BLaER1 treated with 17β-estradiol and CSF1 and Interleukin-3, amounts not matched to agents 10 nM and 100 nM (cell line): ENCODE data around the gene AHRR.

Experiments used
- H3K27ac ChIP-seq, 11 experiments: shearing (Covaris generic); formaldehyde crosslinking; 2 replicates each; pipeline ENCODE4 v1.8.1; 2022
- H3K27me3 ChIP-seq, 11 experiments: shearing (Covaris generic); formaldehyde crosslinking; 2 replicates each; pipeline ENCODE4 v1.8.1; 2022
- H3K36me3 ChIP-seq, 11 experiments: shearing (Covaris generic); formaldehyde crosslinking; 2 replicates each; pipeline ENCODE4 v1.8.1; 2022
- H3K4me1 ChIP-seq, 10 experiments: shearing (Covaris generic); formaldehyde crosslinking; 2 replicates each; pipeline ENCODE4 v1.8.1; 2022
- H3K4me2 ChIP-seq, 11 experiments: shearing (Covaris generic); formaldehyde crosslinking; 2 replicates each; pipeline ENCODE4 v1.8.1; 2022
- H3K4me3 ChIP-seq, 10 experiments: shearing (Covaris generic); formaldehyde crosslinking; 2 replicates each; pipeline ENCODE4 v1.8.1; 2022
- H3K9ac ChIP-seq, 11 experiments: shearing (Covaris generic); formaldehyde crosslinking; 2 replicates each; pipeline ENCODE4 v1.8.1; 2022
- H3K9me3 ChIP-seq, 11 experiments: shearing (Covaris generic); formaldehyde crosslinking; replicated peaks in 1 of 11; 2 replicates each; pipeline ENCODE4 v1.8.1; 2022
- H4K20me1 ChIP-seq, 11 experiments: shearing (Covaris generic); formaldehyde crosslinking; 2 replicates each; pipeline ENCODE4 v1.8.1; 2022
- Cebpa-rat ChIP-seq, 11 experiments: shearing (Covaris generic); IDR thresholded peaks; 2 replicates each; pipeline ENCODE4 v1.8.1; 2022

Gene AHRR

DNA sequence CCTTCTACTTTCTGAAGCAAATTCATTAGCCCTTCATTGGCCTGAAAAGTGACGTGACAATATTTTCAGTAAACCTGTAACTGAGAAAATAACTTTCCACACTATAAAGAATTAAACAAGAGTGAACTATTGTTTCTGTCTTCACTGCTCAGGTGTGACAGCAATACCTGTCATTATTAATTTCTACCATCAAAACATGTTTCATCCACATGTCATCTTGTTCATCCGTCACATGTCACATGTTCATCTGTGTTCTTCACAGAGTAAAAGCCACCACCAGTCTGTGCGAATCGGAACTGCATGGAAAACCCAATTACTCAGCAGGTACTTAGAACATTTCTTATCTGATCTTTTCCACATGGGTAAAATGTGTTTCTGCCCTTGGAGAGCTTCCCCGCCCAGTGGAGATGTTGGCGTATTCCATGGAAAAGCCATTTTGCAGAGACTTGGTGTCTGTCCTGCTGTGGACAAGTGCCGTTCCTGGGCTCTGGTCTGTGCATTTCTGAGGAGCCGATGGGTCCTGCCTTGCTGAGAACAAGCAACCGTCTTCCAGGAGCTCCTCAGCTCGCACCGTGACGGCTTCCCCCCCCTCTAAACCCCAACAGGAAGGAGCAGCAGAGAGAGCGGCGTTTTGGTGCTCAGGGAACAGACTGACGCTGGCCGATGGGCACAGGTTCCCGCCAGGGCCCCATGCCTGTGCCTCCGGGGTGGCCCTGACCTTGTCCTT is 110.8 kb downstream of the AHRR start:
- no peaks in the 10 kb centered on the region for H3K9me3 ChIP-seq
- TF ChIP-seq Cebpa-rat (IDR thresholded peaks at IDR 0.05): no peak
- H3K4me2 ChIP-seq: peak overlapping the region in 9 of 11 experiments; percentile 37 to 75 (median 61); a peak in 17 of 22 replicates
- H3K9ac ChIP-seq: peak overlapping the region in 1 of 11 experiments; percentile 10; a peak in 1 of 22 replicates
- H3K36me3 ChIP-seq: no peaks in the 10 kb centered on the region
- H3K4me1 ChIP-seq: peaks cover 12 to 49% (median 29%) of the 10 kb centered on the region in 10 experiments; a peak in 18 of 20 replicates
- peaks cover 0 to 15% (median 0%) of the 10 kb centered on the region in 11 experiments; a peak in 5 of 22 replicates for H3K27me3 ChIP-seq
- no peak overlapping the region for H3K4me3 ChIP-seq
- peaks cover 0 to 12% (median 0%) of the 10 kb centered on the region in 11 experiments; a peak in 3 of 22 replicates for H4K20me1 ChIP-seq
- no peak overlapping the region for H3K27ac ChIP-seq

DNA sequence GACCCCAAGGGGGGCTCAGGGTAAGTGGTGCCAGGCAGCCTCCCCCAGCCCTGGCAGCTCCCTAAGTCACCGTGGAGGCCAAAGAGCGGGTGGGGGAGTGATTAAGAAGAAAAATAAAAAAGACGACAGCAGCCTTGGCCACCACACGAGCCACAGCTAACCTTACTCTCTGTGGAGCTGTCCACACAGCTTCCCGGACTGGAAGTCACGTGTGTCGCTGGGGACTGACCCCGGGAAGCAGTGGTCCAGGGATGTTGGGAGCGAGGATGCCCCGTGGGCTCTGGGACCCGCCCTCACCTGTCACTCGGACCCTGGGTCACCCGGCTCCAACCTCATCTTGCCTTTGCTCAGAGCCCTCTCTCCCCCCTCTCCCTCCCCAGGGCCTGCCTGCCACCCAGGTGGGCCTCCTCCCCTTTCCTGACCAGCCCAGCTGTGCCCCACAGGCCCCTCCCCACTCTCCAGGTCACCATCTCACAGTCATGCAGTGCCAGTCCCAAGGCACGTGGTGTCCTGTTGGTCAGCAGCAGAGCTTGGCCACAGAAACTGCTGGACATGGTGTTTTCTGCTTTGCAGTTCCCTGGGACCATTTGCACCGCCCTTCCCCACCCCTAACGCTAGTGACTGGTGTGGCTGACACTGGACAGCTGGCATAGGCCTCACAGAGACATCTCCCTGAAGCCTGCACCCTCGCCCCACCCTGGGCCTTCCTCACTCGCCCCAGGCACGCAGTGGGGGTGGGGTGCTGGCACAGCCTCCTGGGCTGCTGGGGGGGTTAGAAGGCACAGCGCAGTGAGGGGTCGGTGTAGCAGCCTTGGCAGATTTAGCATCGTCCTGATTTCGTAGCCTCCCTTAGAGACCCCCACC is 111.6 kb downstream of the AHRR start:
- H3K4me3 ChIP-seq: no peak overlapping the region
- H4K20me1 ChIP-seq: peaks cover 0 to 12% (median 0%) of the 10 kb centered on the region in 11 experiments; a peak in 3 of 22 replicates
- H3K27me3 ChIP-seq: peaks cover 0 to 15% (median 0%) of the 10 kb centered on the region in 11 experiments; a peak in 5 of 22 replicates
- H3K27ac ChIP-seq: no peak overlapping the region
- H3K9me3 ChIP-seq: no peaks in the 10 kb centered on the region
- H3K9ac ChIP-seq: peak overlapping the region in 1 of 11 experiments; percentile 10; a peak in 1 of 22 replicates
- H3K4me1 ChIP-seq: peaks cover 12 to 49% (median 29%) of the 10 kb centered on the region in 10 experiments; a peak in 18 of 20 replicates
- peak overlapping the region in 9 of 11 experiments; percentile 37 to 75 (median 61); a peak in 16 of 22 replicates for H3K4me2 ChIP-seq
- TF ChIP-seq Cebpa-rat (IDR thresholded peaks at IDR 0.05): no peak
- no peaks in the 10 kb centered on the region for H3K36me3 ChIP-seq

DNA sequence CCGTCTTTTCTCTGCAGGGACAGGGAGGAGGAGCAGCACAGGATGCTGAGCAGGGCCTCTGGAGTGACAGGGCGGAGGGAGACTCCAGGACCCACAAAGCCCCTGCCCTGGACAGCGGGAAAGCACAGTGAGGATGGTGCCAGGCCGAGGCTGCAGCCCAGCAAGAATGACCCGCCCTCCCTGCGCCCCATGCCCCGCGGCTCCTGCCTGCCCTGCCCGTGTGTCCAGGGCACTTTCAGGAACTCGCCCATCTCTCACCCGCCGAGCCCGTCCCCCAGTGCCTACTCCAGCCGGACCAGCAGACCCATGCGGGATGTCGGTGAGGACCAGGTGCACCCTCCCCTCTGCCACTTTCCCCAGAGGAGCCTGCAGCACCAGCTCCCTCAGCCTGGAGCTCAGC is 112.3 kb downstream of the AHRR start:
- peaks cover 0 to 15% (median 0%) of the 10 kb centered on the region in 11 experiments; a peak in 5 of 22 replicates for H3K27me3 ChIP-seq
- H3K4me1 ChIP-seq: peaks cover 12 to 48% (median 29%) of the 10 kb centered on the region in 10 experiments; a peak in 18 of 20 replicates
- peaks cover 0 to 12% (median 0%) of the 10 kb centered on the region in 11 experiments; a peak in 3 of 22 replicates for H4K20me1 ChIP-seq
- no peak overlapping the region for H3K9ac ChIP-seq
- H3K36me3 ChIP-seq: no peaks in the 10 kb centered on the region
- H3K9me3 ChIP-seq: no peaks in the 10 kb centered on the region
- TF ChIP-seq Cebpa-rat (IDR thresholded peaks at IDR 0.05): no peak
- no peak overlapping the region for H3K4me3 ChIP-seq
- H3K4me2 ChIP-seq: peak overlapping the region in 3 of 11 experiments; percentile 42 to 75 (median 67); a peak in 2 of 22 replicates
- no peak overlapping the region for H3K27ac ChIP-seq

DNA sequence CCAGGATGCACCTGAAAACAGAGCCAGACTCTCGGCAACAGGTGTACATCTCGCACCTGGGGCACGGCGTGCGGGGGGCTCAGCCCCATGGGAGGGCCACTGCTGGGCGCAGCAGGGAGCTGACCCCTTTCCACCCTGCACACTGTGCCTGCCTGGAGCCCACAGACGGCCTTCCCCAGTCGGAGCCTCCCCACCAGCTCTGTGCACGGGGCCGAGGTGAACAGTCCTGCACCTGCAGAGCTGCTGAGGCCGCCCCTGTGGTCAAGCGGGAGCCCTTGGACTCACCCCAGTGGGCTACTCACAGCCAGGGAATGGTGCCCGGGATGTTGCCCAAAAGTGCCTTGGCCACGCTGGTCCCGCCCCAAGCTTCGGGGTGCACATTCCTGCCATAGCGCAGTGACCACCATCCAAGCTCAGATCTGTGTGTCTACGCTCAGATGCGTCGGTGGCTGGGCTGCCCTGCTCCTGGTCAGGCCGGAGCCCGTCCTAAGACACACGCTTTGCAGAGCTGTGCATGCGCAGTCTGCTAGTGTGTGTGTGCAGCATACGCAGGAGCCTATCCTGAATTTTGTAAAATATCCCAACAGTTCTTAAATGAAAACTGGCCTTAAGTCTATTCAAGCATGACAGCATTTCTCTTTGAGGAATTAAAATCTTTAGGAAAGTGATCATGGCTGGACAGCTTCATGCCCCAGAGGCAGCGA is 113.1 kb downstream of the AHRR start:
- H3K9ac ChIP-seq: no peak overlapping the region
- TF ChIP-seq Cebpa-rat (IDR thresholded peaks at IDR 0.05): no peak
- H3K27me3 ChIP-seq: peaks cover 0 to 15% (median 0%) of the 10 kb centered on the region in 11 experiments; a peak in 5 of 22 replicates

DNA sequence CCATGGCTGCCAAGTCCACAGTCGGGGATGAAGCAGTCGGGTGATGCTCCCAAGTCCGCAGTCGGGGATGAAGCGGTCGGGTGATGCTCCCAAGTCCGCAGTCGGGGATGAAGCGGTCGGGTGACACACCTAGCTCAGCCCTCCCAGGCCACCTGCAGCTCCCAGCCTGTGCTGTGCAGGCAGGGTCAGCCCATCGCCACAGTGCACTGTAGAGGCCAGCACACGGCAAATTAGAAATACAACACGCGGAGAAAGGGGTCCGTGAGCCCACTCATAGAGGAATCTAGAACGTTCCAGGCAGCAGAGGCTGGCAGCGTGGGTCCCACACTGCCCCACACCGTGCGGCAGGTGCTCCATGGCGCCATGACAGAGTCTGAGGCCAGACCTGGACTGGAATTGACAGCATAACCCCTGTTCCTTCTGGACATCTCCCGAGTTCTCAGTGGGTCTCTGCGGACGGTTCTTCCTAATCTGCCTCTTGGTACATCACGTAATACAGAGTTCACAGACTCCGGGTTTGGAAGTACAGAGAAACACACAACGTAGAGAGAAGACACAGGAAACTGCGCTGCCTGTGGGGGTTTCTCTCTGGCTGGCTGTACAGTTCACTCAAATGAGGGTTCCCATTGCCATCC is 113.8 kb downstream of the AHRR start:
- Histone ChIP-seq H3K9ac (no peak overlapping the region), H3K9me3 (no peaks in the 10 kb centered on the region), H3K4me2 (no peak overlapping the region), H3K4me1 (peaks cover 20 to 52% (median 33%) of the 10 kb centered on the region in 10 experiments), H3K27me3 (peaks cover 0 to 15% (median 0%) of the 10 kb centered on the region in 11 experiments; a peak in 5 of 22 replicates), H3K27ac (no peak overlapping the region), H3K4me3 (no peak overlapping the region), H3K36me3 (no peaks in the 10 kb centered on the region), H4K20me1 (peaks cover 0 to 8% (median 0%) of the 10 kb centered on the region in 11 experiments; a peak in 3 of 22 replicates)
- TF ChIP-seq Cebpa-rat (IDR thresholded peaks at IDR 0.05): no peak

More for the DNA sequence above, 113.1 kb downstream of the AHRR start:
- Histone ChIP-seq H3K36me3 (no peaks in the 10 kb centered on the region), H3K27ac (no peak overlapping the region), H4K20me1 (peaks cover 0 to 8% (median 0%) of the 10 kb centered on the region in 11 experiments; a peak in 3 of 22 replicates), H3K4me1 (peaks cover 15 to 50% (median 32%) of the 10 kb centered on the region in 10 experiments; a peak in 19 of 20 replicates), H3K9me3 (no peaks in the 10 kb centered on the region), H3K4me2 (no peak overlapping the region), H3K4me3 (no peak overlapping the region)

DNA sequence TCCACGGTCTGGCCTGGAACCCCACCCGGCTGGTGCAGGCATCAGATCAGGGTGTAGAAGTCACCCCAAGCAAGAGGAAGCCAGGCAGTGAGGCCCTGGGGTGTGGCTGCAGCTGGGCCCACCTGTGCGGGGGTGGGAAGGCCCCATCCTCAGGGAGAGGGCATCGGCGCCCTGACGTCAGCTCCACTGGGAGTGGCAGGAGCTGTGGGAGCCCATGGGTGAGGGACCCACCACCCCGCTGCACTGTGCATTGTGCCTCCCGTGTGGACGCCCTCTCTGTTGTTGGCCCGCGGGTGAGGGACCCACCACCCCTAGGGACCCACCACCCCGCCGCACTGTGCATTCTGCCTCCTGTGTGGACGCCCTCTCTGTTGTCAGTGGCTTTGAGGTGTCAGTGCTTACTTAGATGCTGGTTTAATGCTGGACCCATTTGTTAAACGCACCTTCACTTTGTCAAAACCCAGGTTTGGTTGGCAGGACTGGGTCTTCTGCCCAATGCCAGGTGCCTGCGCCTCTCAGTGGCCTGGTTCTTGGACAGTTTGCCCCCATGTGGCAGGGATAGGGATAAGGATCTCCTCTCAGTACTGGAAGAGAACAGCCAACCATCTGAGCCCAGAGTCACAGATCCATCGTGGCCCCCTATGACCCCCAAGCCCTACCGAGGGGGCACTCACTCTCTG is 114.6 kb downstream of the AHRR start:
- Histone ChIP-seq H3K27me3 (peaks cover 0 to 15% (median 0%) of the 10 kb centered on the region in 11 experiments; a peak in 4 of 22 replicates), H3K27ac (no peak overlapping the region), H3K36me3 (no peaks in the 10 kb centered on the region), H3K4me2 (peak overlapping the region in 1 of 11 experiments; percentile 33; a peak in 1 of 22 replicates), H3K9me3 (no peaks in the 10 kb centered on the region), H3K4me3 (no peak overlapping the region), H4K20me1 (peaks cover 0 to 6% (median 0%) of the 10 kb centered on the region in 11 experiments; a peak in 3 of 22 replicates), H3K9ac (no peak overlapping the region), H3K4me1 (peaks cover 22 to 52% (median 34%) of the 10 kb centered on the region in 10 experiments)
- TF ChIP-seq Cebpa-rat (IDR thresholded peaks at IDR 0.05): no peak

DNA sequence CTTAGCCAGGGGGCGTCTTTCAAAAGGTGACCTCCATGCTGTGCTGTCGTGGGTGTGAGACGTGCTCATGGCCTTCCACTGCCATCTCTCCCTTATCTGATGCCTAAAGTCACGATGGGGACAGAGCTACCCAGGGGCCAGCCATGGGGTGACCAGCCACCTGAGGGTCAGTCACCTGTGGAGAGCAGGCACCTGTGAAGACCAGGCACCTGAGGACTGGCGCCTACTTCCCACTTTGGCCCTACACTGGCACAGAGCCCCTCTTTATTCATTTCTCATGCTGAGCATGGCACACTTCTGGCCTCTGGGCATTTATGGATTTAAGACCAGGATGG is 115.1 kb downstream of the AHRR start:
- H4K20me1 ChIP-seq: peaks cover 0 to 1% (median 0%) of the 10 kb centered on the region in 11 experiments; a peak in 2 of 22 replicates
- TF ChIP-seq Cebpa-rat (IDR thresholded peaks at IDR 0.05): no peak

More for the DNA sequence above, 115.1 kb downstream of the AHRR start:
- Histone ChIP-seq H3K36me3 (no peaks in the 10 kb centered on the region), H3K27me3 (peaks cover 0 to 15% (median 0%) of the 10 kb centered on the region in 11 experiments; a peak in 4 of 22 replicates), H3K4me2 (no peak overlapping the region), H3K27ac (no peak overlapping the region), H3K9ac (no peak overlapping the region), H3K9me3 (no peaks in the 10 kb centered on the region), H3K4me3 (no peak overlapping the region), H3K4me1 (peaks cover 26 to 49% (median 38%) of the 10 kb centered on the region in 10 experiments)
